Fibroblast of lung (primary cell): ENCODE measurements around the gene STX11. TPM values are rescaled to one million over a fixed set of nuclear protein-coding genes. Genes with fewer than 3 reads are reported as not detected.

Source experiments
- DNase-seq, 2 donors: peaks; one replicate each; pipeline versions ENCODE4 v3.0.0 to v3.0.0-alpha.2; 2010; ENCODE audit warnings: low read depth in 2 of 2
- H2AFZ ChIP-seq: 2 replicates; pipeline ENCODE4 v1.5.1; 2012; ENCODE audit warnings: low read length, control low read depth, inconsistent platforms
- H3K27ac ChIP-seq: 2 replicates; pipeline ENCODE4 v1.5.1; 2011; ENCODE audit warnings: low read length, control low read depth; ENCODE audit not compliant: insufficient read depth
- H3K27me3 ChIP-seq: 2 replicates; pipeline ENCODE4 v1.5.1; 2011; ENCODE audit warnings: mild to moderate bottlenecking, low read length; ENCODE audit not compliant: control insufficient read depth, insufficient read depth
- H3K36me3 ChIP-seq: 2 replicates; pipeline ENCODE4 v1.5.1; 2011; ENCODE audit warnings: low read length; ENCODE audit not compliant: control insufficient read depth, insufficient read depth
- H3K4me1 ChIP-seq: 2 replicates; pipeline ENCODE4 v1.5.1; 2011; ENCODE audit warnings: low read length; ENCODE audit not compliant: control insufficient read depth, insufficient read depth; ENCODE audit errors: extremely low read depth
- H3K4me2 ChIP-seq: 2 replicates; pipeline ENCODE4 v1.5.1; 2011; ENCODE audit warnings: low read length, control low read depth; ENCODE audit not compliant: insufficient read depth; ENCODE audit errors: extremely low read depth
- H3K4me3 ChIP-seq, 4 experiments: fragments of 200-600 bp in 1 of 4; sonication (generic) in 1 of 4; replicated peaks in 1 of 4; 2 replicates each; pipeline ENCODE4 v1.5.1; 2011 to 2016; ENCODE audit warnings: low read length in 4 of 4, low read depth in 3 of 4, mild to moderate bottlenecking in 3 of 4, control low read depth in 2 of 4, inconsistent platforms in 1 of 4, mixed read lengths in 1 of 4; ENCODE audit not compliant: insufficient read depth in 1 of 4; ENCODE audit errors: control extremely low read depth in 1 of 4
- H3K79me2 ChIP-seq: 2 replicates; pipeline ENCODE4 v1.5.1; 2012; ENCODE audit warnings: mild to moderate bottlenecking, low read length, inconsistent platforms; ENCODE audit not compliant: control insufficient read depth, insufficient read depth
- H3K9ac ChIP-seq: 2 replicates; pipeline ENCODE4 v1.5.1; 2011; ENCODE audit warnings: mild to moderate bottlenecking, low read length, control low read depth; ENCODE audit not compliant: insufficient read depth
- H3K9me3 ChIP-seq: 2 replicates; pipeline ENCODE4 v1.5.1; 2012; ENCODE audit warnings: low read depth, low read length; ENCODE audit not compliant: control insufficient read depth, insufficient read depth
- H4K20me1 ChIP-seq: 2 replicates; pipeline ENCODE4 v1.5.1; 2011; ENCODE audit warnings: low read length; ENCODE audit not compliant: control insufficient read depth, insufficient read depth; ENCODE audit errors: extremely low read depth
- CTCF ChIP-seq, 2 donors: IDR thresholded peaks in 1 of 2; conservative IDR thresholded peaks in 1 of 2; 1 replicate in 1 of 2; 2 replicates in 1 of 2; pipeline ENCODE4 v1.5.1; 2011 to 2012; ENCODE audit warnings: low read length in 2 of 2, control low read depth in 1 of 2, inconsistent platforms in 1 of 2, low read depth in 1 of 2, mild to moderate bottlenecking in 1 of 2
- EZH2 ChIP-seq: IDR thresholded peaks from 2 replicates; pipeline ENCODE4 v1.5.1; 2012; ENCODE audit warnings: low read length, control low read depth, mild to moderate bottlenecking; ENCODE audit errors: missing control alignments
- polyA plus RNA-seq, 2 donors: library from polyadenylated mRNA; depleted of rRNA in 1 of 2; stranded (reverse) in 1 of 2; unstranded in 1 of 2; fragments of >200 nt; gene quantifications; 2 replicates each; pipeline ENCODE4 v1.2.1, GENCODE V29; 2011 to 2012; ENCODE audit warnings: missing spikeins in 1 of 2
- total RNA-seq: library from RNA; depleted of rRNA; stranded (reverse); fragments of >200 nt; gene quantifications from 2 replicates; pipeline ENCODE4 v1.2.1, GENCODE V29; 2014

STX11 gene
- total and polyA plus RNA-seq, 2 donors (not counting 1 experiment from before 2014, with no cell fraction given) = 0.33 to 6.6 TPM

DNA sequence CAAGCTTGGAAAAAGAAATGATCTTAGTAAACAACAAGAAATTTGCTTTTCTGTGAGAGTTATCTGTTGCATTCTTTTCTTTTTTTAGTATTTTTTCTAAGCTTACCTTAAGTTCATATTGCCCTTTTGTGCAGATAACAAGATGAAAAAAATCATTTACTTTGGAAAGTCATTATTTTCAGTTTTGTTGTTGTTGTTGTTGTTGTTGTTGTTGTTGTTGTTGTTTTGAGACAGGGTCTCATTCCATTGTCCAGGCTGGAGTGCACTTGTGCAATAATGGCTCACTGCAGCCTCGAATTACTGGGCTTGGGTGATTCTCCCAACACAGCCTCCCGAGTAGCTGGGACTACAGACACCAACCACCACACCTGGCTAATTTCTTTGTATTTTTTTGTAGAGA is 8.8 kb upstream of the STX11 start:
- Histone ChIP-seq H3K27ac (no peak overlapping the region), H3K79me2 (no peaks in the 10 kb centered on the region), H3K4me1 (no peaks in the 10 kb centered on the region), H3K9ac (no peak overlapping the region), H3K9me3 (no peaks in the 10 kb centered on the region), H3K27me3 (no peaks in the 10 kb centered on the region), H3K4me3 (no peak overlapping the region), H2AFZ (no peak overlapping the region), H3K36me3 (no peaks in the 10 kb centered on the region), H3K4me2 (no peak overlapping the region), H4K20me1 (no peaks in the 10 kb centered on the region)
- DNase-seq = no peak
- TF ChIP-seq EZH2 (no peak), CTCF (conservative IDR thresholded peaks at IDR 0.05 in 1 of 2, IDR thresholded peaks at IDR 0.05 in 1 of 2; ENCODE audit: low read depth in 1 of 2, low read length in 2 of 2) (no peak)

GRCh38 chr6:144143106-144143505 is 7.2 kb upstream of the STX11 start:
- Histone ChIP-seq H3K79me2 (no peaks in the 10 kb centered on the region), H3K4me1 (no peaks in the 10 kb centered on the region), H3K4me2 (no peak overlapping the region), H2AFZ (no peak overlapping the region), H4K20me1 (no peaks in the 10 kb centered on the region), H3K36me3 (no peaks in the 10 kb centered on the region), H3K9me3 (no peaks in the 10 kb centered on the region), H3K4me3 (no peak overlapping the region), H3K27me3 (no peaks in the 10 kb centered on the region), H3K27ac (no peak overlapping the region), H3K9ac (no peak overlapping the region)
- TF ChIP-seq EZH2 (no peak), CTCF (conservative IDR thresholded peaks at IDR 0.05 in 1 of 2, IDR thresholded peaks at IDR 0.05 in 1 of 2; ENCODE audit: low read depth in 1 of 2, low read length in 2 of 2) (no peak)
- DNase-seq = no peak

DNA sequence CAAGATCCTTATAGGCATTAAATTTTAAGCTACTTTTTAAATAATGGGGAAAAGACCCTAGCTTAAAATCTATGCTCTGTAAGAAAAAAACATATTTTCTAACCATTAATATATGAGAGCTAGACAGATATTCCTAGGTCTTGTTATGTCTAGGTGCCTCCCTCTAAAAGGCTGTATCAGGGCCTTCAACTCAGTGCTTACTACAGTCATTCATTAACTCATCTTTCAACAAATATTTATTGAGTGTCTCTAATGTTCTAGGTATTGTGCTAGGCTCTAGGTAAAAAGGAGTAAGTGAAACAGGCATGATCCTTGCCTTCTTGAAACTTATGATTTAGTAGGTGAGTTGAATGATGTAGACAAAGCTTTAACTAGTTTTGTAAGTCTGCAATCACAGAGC is 6.4 kb upstream of the STX11 start:
- no peak for DNase-seq
- no peaks in the 10 kb centered on the region for H3K27me3 ChIP-seq
- H3K4me3 ChIP-seq = no peak overlapping the region
- no peaks in the 10 kb centered on the region for H4K20me1 ChIP-seq
- H3K9ac ChIP-seq = no peak overlapping the region
- TF ChIP-seq CTCF (conservative IDR thresholded peaks at IDR 0.05 in 1 of 2, IDR thresholded peaks at IDR 0.05 in 1 of 2; ENCODE audit: low read depth in 1 of 2, low read length in 2 of 2) (no peak), EZH2 (no peak)
- no peak overlapping the region for H3K27ac ChIP-seq
- H3K9me3 ChIP-seq = no peaks in the 10 kb centered on the region
- no peak overlapping the region for H2AFZ ChIP-seq
- H3K4me1 ChIP-seq = no peaks in the 10 kb centered on the region
- H3K79me2 ChIP-seq = no peaks in the 10 kb centered on the region
- H3K4me2 ChIP-seq = no peak overlapping the region
- no peaks in the 10 kb centered on the region for H3K36me3 ChIP-seq
